Activated CD8-positive, alpha-beta T cell treated with anti-CD3 and anti-CD28 coated beads for 36 hours (primary cell): Measurements from ENCODE around the gene CPXM2. TPM values are rescaled to one million over a fixed set of nuclear protein-coding genes. Genes with fewer than 3 reads are reported as not detected.

Experiments used
- ATAC-seq: fragments of 200-7000 bp; cut with Tn5 transposase; one replicate; pipeline ENCODE4 v1.10.0; 2021; ENCODE audit warnings: mild to moderate bottlenecking, moderate library complexity
- CTCF ChIA-PET: fragments of 350-600 bp; sonication (Branson Sonifier 250); formaldehyde crosslinking; loops from one replicate; lab custom pipeline; 2021; ENCODE audit warnings: antibody characterized with exemption; lab: Charles Lee
- POLR2A ChIA-PET: fragments of 350-600 bp; sonication (Branson Sonifier 250); formaldehyde crosslinking; loops from one replicate; lab custom pipeline; 2021; ENCODE audit warnings: antibody characterized with exemption; lab: Charles Lee
- DNase-seq: peaks from one replicate; pipeline ENCODE4 v3.0.0-alpha.2; 2020
- H3K27ac Mint-ChIP-seq: one replicate; pipeline ENCODE4 v1.8.0; 2021; ENCODE audit warnings: mild to moderate bottlenecking, mixed read lengths
- H3K27me3 Mint-ChIP-seq: one replicate; pipeline ENCODE4 v1.8.0; 2021; ENCODE audit warnings: mixed read lengths
- H3K36me3 Mint-ChIP-seq: one replicate; pipeline ENCODE4 v1.8.0; 2021; ENCODE audit warnings: low read depth, mixed read lengths
- H3K4me1 Mint-ChIP-seq: one replicate; pipeline ENCODE4 v1.8.0; 2021; ENCODE audit warnings: low read depth, mixed read lengths
- H3K4me3 Mint-ChIP-seq: one replicate; pipeline ENCODE4 v1.8.0; 2021; ENCODE audit warnings: mild to moderate bottlenecking, moderate library complexity, mixed read lengths
- H3K9me3 Mint-ChIP-seq: one replicate; pipeline ENCODE4 v1.8.0; 2021; ENCODE audit warnings: mixed read lengths
- CTCF ChIP-seq: fragments of 200-600 bp; IDR thresholded peaks from one replicate; pipeline ENCODE4 v1.8.0; 2022; ENCODE audit warnings: antibody characterized with exemption, mild to moderate bottlenecking
- intact Hi-C: fragments of 100-400 bp; cut with micrococcal nuclease; formaldehyde crosslinking; loops from one replicate; pipeline ENCODE4 v1.10.0; 2022
- total RNA-seq, 2 experiments: library from RNA; stranded (reverse); gene quantifications; one replicate each; pipeline ENCODE4 v1.2.3, GENCODE V29; 2021

Gene CPXM2
- total RNA-seq, 2 experiments from 2014 or later = not detected

GRCh38 chr10:123788981-123789380 is 102.6 kb downstream of the CPXM2 start:
- CTCF ChIA-PET = no interaction called here
- intact Hi-C loops = no loop called here

GRCh38 chr10:123787566-123787965 is 104.0 kb downstream of the CPXM2 start:
- peaks cover 26% of the 10 kb centered on the region for H3K27me3 Mint-ChIP-seq
- ATAC-seq = no peak
- no peak for DNase-seq
- no peaks in the 10 kb centered on the region for H3K4me1 Mint-ChIP-seq
- ChIA-PET CTCF (no interaction called here), POLR2A (no interaction called here)
- no peak for TF ChIP-seq CTCF
- H3K27ac Mint-ChIP-seq = no peak overlapping the region
- H3K9me3 Mint-ChIP-seq = peaks cover 5% of the 10 kb centered on the region
- H3K36me3 Mint-ChIP-seq = no peaks in the 10 kb centered on the region
- intact Hi-C loops = no loop called here
- H3K4me3 Mint-ChIP-seq = no peak overlapping the region

More at GRCh38 chr10:123788981-123789380, 102.6 kb downstream of the CPXM2 start:
- no peaks in the 10 kb centered on the region for H3K4me1 Mint-ChIP-seq
- peaks cover 16% of the 10 kb centered on the region for H3K27me3 Mint-ChIP-seq
- H3K4me3 Mint-ChIP-seq = no peak overlapping the region
- no peak for ATAC-seq
- H3K36me3 Mint-ChIP-seq = no peaks in the 10 kb centered on the region
- no peak for TF ChIP-seq CTCF
- peaks cover 5% of the 10 kb centered on the region for H3K9me3 Mint-ChIP-seq
- POLR2A ChIA-PET = no interaction called here
- no peak for DNase-seq
- no peak overlapping the region for H3K27ac Mint-ChIP-seq

GRCh38 chr10:123786896-123787295 is 104.7 kb downstream of the CPXM2 start:
- Mint-ChIP-seq H3K27me3 (peaks cover 25% of the 10 kb centered on the region), H3K9me3 (peaks cover 5% of the 10 kb centered on the region), H3K4me3 (no peak overlapping the region), H3K27ac (no peak overlapping the region), H3K36me3 (no peaks in the 10 kb centered on the region), H3K4me1 (no peaks in the 10 kb centered on the region)
- POLR2A ChIA-PET = no interaction called here
- ATAC-seq (no peak), DNase-seq (no peak)
- CTCF ChIA-PET = no interaction called here
- intact Hi-C loops = no loop called here
- no peak for TF ChIP-seq CTCF

- H3K9me3 Mint-ChIP-seq = peaks cover 5% of the 10 kb centered on the region
- peaks cover 28% of the 10 kb centered on the region for H3K27me3 Mint-ChIP-seq
- H3K4me3 Mint-ChIP-seq = no peak overlapping the region
- DNase-seq (no peak), ATAC-seq (no peak)
- no peak for TF ChIP-seq CTCF
- intact Hi-C loops = no loop called here
- H3K4me1 Mint-ChIP-seq = no peaks in the 10 kb centered on the region
- POLR2A ChIA-PET = no interaction called here
- H3K36me3 Mint-ChIP-seq = no peaks in the 10 kb centered on the region
- CTCF ChIA-PET = no interaction called here
- no peak overlapping the region for H3K27ac Mint-ChIP-seq
These were observed 105.3 kb downstream of the CPXM2 start for GRCh38 chr10:123786306-123786705.

- H3K4me3 Mint-ChIP-seq = no peak overlapping the region
- POLR2A ChIA-PET = no interaction called here
- intact Hi-C loops = no loop called here
- no peak for TF ChIP-seq CTCF
- CTCF ChIA-PET = no interaction called here
- peaks cover 34% of the 10 kb centered on the region for H3K27me3 Mint-ChIP-seq
- DNase-seq = no peak
- no peak overlapping the region for H3K27ac Mint-ChIP-seq
- ATAC-seq = no peak
- no peaks in the 10 kb centered on the region for H3K9me3 Mint-ChIP-seq
- no peaks in the 10 kb centered on the region for H3K4me1 Mint-ChIP-seq
- no peaks in the 10 kb centered on the region for H3K36me3 Mint-ChIP-seq
These were observed 107.0 kb downstream of the CPXM2 start for GRCh38 chr10:123784646-123785045.
